ENCODE data around the gene C4orf33. TPM values are rescaled to one million over a fixed set of nuclear protein-coding genes. Genes with fewer than 3 reads are reported as not detected.

The C4orf33 gene
- 9.6 and 14.3 TPM in 2 replicates for total RNA-seq

DNA sequence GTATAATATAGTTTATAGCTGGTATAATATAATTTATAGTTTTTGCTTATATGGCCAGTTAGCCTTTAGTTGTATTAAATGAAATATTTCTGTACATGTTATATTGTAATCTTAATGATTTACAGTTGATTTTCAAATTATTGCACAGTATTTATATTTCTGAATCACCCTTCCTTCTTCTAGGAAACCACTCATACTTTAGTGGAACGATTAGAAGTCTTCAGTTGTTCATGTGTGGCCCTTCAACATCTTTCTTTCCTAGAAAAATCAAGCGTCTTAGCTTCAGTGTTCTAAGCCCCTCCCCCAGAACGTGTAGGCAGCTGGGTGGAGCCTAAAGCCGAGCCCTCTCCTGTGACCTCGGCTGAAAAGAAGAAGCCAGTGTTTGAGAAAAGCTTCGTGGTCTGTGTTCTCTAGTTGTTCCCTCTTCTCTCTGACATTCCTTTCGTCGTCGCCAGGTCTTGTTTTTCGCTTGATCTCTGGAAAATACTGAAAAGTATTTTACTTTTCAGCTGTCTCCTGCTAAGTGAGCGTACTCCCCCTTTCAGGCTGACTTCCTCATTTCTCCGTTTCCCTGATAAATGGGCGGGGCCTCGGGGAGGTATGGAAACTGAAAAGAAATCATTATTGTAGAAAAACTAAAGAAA is at the start of gene C4orf33:
Gene C4orf33 (plus strand): TSS at position 342 of the 644 bp plus-strand sequence. CDS start 6,459 bp downstream, outside the sequence.

GRCh38 chr4:129093191-129093920 is 2.6 kb upstream of the C4orf33 start, which contains the start of gene SCLT1:
Gene SCLT1, minus strand, starts transcription at chr4:129093539. Its CDS starts 436 bp downstream, at chr4:129093103.

Other genes with a start within 250 kb of the C4orf33 start
- 15.7 and 16.3 TPM in 2 replicates for gene SCLT1, start 2.6 kb upstream of the C4orf33 start, total RNA-seq

All from mammary microvascular endothelial cell (primary cell).